Smooth muscle cell of the brain vasculature (primary cell): ENCODE measurements around the gene NXPH1.
"Not testable (repeated sequence)": the region's sequence is repeated elsewhere in the genome, so short reads cannot be mapped to it uniquely, and the experiment has no call there.

Experiments
- DNase-seq: peaks from one replicate; pipeline ENCODE4 v3.0.0-alpha.2; 2012; ENCODE audit warnings: low read depth, low spot score

The NXPH1 gene

GRCh38 chr7:8702807-8703206 is 269.4 kb downstream of the NXPH1 start:
- no peak for DNase-seq

GRCh38 chr7:8710124-8710523 is 276.7 kb downstream of the NXPH1 start:
- DNase-seq = no peak

GRCh38 chr7:8714791-8715190 is 281.4 kb downstream of the NXPH1 start:
- DNase-seq = no peak

GRCh38 chr7:8719102-8719501 is 285.7 kb downstream of the NXPH1 start:
- DNase-seq = no peak

- no peak for DNase-seq
Observed at GRCh38 chr7:8724080-8724718, 290.8 kb downstream of the NXPH1 start.

GRCh38 chr7:8731756-8732155 is 298.3 kb downstream of the NXPH1 start:
- DNase-seq = not testable (repeated sequence)

- no peak for DNase-seq
Observed at GRCh38 chr7:8739837-8740236, 306.4 kb downstream of the NXPH1 start.

GRCh38 chr7:8742837-8743236 is 309.4 kb downstream of the NXPH1 start:
- no peak for DNase-seq

- DNase-seq = no peak
Observed at GRCh38 chr7:8747338-8747737, 313.9 kb downstream of the NXPH1 start.

GRCh38 chr7:8751557-8752231 is 318.3 kb downstream of the NXPH1 start:
- no peak for DNase-seq

GRCh38 chr7:8753355-8753754 is 319.9 kb downstream of the NXPH1 start:
- DNase-seq = no peak

GRCh38 chr7:8761731-8762130 is 328.3 kb downstream of the NXPH1 start:
- no peak for DNase-seq

GRCh38 chr7:8762803-8763202 is 329.4 kb downstream of the NXPH1 start:
- no peak for DNase-seq

GRCh38 chr7:8765374-8765773 is 332.0 kb downstream of the NXPH1 start:
- DNase-seq = no peak

- DNase-seq = no peak
Observed at GRCh38 chr7:8773518-8773917, 340.1 kb downstream of the NXPH1 start.

- DNase-seq = no peak
Observed at GRCh38 chr7:8778459-8778858, 345.1 kb downstream of the NXPH1 start.

- no peak for DNase-seq
Observed at GRCh38 chr7:8781166-8781565, 347.8 kb downstream of the NXPH1 start.

- no peak for DNase-seq
Observed at GRCh38 chr7:8783229-8783628, 349.8 kb downstream of the NXPH1 start.

GRCh38 chr7:8785081-8785480 is 351.7 kb downstream of the NXPH1 start:
- DNase-seq = no peak

GRCh38 chr7:8800986-8801385 is 367.6 kb downstream of the NXPH1 start:
- DNase-seq = no peak
